ENCODE data around the gene ABR.

Gene ABR

DNA sequence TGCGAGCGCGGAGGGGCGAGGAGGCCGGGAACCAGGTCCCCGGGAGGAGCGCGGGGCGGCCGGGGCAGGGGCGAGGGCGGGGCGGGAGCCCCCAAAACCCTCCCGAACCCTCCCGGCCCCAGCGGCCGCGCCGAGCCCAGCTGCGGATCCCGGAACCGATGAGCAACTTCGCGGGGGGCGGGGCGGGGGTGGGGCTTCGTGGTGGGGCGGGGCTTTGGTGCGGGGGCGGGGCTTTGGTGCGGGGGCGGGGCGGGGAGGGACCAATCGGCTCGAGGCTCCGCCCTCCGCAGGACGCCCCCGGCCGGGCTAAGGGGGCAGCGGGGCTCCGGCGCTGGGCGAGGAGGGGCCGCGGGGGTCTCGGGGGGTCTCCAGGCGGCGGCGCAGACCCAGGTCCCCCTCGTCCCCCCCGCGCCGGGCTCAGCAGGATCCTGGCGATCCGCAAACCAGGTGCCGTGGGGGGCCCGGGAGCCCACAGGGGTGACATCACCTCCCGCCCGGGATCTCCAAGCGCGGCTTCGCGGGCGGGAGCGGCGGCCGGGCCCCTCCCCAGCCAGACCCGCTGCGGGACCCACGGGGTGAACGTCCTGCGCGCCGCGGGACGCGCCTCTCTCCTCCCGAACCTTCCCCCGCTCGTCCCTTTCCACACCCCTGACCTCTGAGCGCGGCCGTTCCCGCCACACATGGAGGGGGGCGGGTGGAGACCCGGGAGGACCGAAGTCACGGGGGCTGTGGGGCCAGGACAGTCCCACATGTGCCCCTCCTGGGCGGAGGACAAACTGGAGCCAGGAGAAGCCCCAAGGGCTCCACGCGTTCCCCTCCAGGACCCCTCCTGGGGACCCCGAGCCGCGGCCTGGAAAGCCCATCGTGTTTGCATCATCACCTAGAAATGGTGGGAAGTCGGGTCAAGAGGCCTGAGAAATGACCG is at the start of gene ABR:
TSS of gene ABR (minus strand) at position 164 of the 925 bp plus-strand sequence. CDS start 254 bp downstream, outside the sequence.
- no peak for DNase-seq

DNA sequence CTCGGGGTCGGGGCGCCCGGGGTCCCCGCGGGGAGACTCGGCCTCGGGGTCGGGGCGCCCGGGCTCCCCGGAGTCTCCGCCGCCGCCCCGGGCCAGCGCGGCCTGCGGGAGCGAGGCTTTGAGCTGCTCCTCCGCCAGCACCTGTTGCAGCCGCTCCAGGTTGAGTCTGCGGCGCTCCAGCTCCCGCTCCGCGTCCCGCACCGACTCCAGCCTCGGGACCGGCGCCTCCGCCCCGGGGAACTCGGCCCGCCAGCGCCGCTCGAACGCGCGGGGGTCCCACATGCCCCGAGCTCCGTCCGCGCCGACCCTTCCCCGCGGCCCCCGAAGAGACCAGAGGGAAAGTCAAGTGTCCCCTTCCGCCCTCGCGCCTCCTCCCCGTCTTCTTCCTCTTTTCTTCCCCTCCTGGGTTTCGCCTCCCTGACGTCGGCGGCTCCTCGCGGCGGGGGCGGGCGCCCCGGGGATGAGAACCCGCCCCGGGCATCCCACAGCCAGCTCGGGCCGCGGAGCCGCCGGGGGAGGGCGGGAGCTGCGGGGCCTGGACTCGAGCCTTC is 49.6 kb upstream of the ABR start:
- peak in 1 of 2 experiments; percentile 7 for DNase-seq

DNA sequence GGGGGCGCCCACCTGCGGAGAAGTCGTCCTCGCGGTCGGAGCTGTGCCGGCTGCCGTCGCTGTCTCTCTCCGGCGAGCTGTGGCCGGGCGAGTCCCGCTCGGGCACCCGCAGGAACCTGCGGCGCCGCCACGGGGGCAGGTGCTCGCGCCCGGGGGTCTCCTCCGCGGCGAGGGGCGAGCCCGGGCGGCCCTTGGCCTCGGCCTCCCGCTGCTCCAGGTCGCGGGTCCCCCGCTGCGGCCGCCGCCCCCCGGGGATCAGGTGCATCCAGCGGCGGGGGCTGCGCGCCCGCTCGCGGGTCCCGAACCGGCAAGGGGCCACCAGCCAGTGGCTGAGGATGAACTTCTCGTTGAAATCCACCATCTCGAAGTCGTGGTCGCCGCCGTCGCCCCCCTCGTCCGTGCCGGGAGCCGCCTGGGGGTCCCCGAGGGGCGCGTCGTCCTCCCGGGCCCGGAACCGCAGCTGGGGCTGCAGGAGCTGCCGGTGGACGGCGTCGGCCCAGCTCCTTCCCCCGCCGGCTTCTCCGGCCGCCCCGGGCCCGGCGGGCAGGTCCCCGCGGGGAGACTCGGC is 49.1 kb upstream of the ABR start:
- DNase-seq = no peak

- DNase-seq = peak in 1 of 2 experiments; percentile 12
These were observed 48.4 kb upstream of the ABR start for GRCh38 chr17:1227917-1228780.

DNA sequence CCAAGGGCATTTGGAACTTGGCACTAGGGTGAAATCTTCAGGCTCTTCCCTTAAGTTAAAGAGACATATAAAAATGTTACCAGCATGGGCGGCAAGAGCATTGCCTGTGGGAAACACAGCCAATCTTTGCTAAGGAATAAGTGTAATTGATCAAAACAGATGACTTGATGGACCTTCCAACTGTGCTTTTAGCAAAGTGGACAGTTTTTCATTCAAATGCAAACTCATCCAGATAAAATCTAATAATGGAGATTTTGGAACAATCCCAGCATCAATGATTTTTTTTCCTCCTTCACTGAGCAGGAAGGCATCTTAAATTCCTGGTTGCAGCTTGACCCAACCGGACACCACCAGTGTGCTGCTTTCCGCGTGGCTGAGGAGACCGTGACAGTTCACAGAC is 47.6 kb upstream of the ABR start:
- no peak for DNase-seq

DNA sequence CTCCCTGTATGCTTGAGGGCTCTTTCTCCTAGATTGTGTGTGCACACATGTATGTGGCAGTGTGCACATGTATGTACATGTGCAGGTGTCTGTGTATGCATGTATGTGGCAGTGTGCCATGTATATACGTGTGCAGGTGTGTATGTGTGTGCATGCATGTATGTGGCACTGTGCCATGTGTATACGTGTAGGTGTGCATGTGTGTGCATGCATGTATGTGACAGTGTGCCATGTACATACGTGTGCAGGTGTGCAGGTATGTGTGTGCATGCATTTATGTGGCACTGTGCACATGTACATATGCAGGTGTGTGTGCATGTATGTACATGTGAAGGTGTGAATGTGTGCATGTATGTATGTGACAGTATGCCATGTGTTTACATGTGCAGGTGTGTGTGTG is 46.5 kb upstream of the ABR start:
- no peak for DNase-seq

DNA sequence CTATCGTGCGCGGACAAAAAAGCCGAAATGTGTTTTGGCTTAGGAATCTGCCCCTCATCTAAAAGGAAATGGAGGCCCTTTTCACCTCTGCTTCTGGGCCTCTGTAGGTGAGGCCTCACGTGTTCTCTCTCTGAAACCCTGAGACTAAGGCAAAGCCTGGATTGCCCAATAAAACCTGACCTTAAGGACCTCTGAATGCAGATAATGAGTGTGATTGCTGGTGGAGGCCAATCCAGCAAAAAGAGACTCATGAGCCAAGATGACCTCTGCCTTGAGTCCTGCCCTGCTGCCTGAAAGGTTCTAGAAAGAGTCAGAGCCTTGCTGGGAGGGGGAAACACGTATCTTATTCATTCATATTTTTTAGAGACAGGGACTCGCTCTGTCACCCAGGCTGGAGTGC is 44.5 kb upstream of the ABR start:
- no peak for DNase-seq

GRCh38 chr17:1223662-1224061 is 43.9 kb upstream of the ABR start:
- no peak for DNase-seq

DNA sequence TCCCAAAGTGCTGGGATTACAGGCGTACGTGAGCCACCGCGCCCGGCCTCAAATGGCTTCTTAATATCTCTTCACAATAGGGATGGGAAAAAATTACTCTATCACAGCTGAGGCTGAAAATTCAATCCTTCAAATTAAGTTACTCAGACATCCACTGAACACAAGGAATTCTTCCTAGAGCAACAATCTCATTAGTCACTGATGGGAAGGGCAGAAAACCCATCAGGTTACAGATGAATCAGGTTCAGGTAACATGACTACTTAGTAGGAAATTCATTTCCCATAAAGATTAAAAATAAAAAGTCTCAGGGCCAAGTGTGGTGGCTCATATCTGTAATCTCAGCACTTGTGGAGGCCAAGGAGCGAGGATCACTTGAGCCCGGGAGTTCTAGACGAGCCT is 42.5 kb upstream of the ABR start:
- DNase-seq = no peak

GRCh38 chr17:1221209-1221608 is 41.4 kb upstream of the ABR start:
- no peak for DNase-seq

- no peak for DNase-seq
These were observed 40.6 kb upstream of the ABR start for GRCh38 chr17:1220346-1220745.

DNA sequence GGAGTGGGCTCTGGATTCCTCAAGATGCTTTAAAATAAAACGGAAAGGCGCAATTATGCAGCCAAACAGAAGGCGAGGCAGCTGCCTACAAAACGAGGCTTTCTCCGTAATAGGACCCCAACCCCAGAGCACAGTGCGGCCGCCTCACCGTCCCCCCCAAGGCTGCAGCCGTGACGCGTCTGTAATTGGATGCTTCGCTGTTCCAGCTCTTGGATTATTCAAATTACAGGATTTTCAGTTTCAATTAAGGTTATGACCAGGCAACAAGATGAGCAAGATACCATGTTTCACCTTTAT is 37.3 kb upstream of the ABR start:
- DNase-seq = no peak

DNA sequence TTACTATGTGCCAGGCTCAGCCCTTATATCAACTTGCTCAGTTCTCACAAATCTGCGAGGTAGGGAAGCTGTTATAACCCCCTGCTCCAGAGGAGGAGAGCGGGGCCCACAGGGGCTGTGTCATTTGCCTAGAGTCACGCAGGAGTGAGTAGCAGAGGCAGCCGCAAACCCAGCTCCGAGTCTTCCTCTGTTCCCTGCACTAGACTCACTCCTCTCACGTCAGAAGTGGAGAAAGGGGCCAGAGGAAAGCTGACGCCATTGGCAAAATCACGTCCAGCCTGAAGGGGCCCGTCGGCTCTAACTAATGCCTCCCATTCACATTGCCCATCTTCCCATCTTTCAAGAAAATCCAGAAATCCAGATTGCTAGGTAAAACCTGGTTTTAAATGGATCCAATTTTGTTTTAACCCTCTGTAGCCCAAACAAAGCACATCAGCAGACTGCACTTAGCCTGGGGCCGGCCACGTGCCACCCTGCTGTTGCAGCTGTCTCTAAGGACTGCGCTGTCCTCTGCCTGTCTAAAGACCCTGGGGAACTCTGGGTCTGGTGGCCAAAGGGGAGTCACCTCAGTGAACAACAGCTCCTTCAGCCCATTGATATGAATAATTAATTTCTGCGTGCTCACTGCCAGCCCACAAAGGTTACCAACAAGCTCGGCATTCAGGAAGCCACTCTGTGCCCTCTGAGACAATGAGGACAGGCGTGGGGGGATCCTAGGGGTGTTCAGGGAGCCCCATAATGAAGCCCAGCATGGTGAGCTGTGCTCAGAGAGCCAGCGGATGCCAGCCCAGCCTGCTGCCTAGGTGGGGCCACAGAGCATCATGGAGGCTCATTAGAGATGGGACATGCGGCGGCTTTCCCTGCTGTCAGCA is 36.7 kb upstream of the ABR start:
- no peak for DNase-seq

GRCh38 chr17:1212946-1213345 is 33.2 kb upstream of the ABR start:
- DNase-seq = no peak

DNA sequence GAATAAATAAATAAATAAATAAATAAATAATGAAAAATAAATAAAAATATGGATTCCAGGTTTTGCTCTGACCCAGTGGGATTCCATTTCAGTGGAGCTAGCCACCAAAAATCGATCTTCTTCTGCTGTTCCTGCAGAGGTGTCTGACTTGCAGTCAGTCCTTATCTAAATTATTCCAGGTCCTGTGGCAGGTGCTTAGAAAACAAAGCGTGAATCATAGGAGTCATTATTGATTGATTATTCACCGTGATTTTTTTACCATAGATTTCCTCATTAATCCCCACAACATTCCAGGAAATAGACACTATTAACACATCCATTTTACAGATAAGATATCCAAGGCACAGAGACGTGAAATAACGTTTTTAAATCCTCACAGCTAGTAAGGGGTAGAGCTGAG is 31.5 kb upstream of the ABR start:
- DNase-seq = no peak

DNA sequence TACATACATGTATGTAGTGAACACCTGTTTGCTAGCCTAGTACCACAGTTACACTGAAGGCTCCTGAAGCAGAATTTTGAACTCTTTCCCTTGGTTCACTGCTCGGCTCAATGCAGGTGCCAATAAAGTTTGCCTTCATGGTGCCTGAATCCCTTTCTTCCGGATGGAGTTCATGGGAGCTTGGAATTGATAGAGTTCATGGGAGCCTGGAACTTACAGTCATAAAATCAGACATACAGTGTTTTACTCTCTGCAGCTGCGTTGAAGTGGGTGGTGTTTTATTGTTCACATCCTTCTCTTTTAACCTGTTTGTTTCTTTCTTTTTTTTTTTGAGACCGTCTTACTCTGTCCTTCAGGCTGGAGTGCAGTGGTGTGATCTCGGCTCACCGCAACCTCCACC is 29.2 kb upstream of the ABR start:
- no peak for DNase-seq

- no peak for DNase-seq
These were observed 26.4 kb upstream of the ABR start for GRCh38 chr17:1206026-1206777.

GRCh38 chr17:1203967-1204291 is 24.1 kb upstream of the ABR start:
- no peak for DNase-seq

DNA sequence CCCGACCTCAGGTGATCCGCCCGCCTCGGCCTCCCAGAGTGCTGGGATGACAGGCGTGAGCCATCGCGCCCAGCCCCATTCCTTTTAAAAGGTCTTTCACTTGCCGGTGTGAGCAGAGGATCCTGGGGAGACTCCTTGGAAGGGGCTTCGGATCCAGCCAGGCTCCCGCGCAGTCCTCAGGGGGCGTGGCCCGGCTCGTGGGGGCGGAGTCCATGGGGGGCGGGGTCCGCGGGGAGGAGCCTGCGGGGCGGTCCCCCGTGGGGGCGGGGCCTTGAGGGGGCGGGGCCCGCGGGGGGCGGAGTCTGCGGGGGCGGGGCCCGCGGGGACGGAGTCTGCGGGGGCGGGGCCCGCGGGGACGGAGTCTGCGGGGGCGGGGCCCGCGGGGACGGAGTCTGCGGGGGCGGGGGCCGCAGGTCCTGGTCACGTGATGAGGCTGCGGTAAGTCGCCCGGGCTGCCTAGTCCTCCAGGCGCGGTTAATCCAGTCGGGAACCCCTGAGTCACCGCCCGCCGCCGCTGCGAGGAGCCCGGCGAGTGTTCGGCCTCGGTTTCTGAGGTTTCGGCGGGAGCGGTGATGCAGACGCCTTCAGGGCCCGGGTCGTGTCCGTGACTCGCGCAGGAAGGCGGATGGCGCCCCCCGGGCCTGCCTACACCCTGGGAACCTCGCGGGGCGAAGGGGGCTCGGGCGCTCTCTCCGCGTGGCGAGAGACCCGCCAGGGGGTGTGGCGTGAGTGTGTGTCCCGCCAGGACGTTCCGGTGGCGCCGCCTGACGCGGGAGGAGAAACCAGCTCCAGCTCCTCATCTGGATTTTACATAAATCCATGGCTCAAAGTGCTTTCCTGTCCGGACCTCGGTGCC is 23.6 kb upstream of the ABR start:
- peak in 1 of 2 experiments; percentile 22 for DNase-seq

DNA sequence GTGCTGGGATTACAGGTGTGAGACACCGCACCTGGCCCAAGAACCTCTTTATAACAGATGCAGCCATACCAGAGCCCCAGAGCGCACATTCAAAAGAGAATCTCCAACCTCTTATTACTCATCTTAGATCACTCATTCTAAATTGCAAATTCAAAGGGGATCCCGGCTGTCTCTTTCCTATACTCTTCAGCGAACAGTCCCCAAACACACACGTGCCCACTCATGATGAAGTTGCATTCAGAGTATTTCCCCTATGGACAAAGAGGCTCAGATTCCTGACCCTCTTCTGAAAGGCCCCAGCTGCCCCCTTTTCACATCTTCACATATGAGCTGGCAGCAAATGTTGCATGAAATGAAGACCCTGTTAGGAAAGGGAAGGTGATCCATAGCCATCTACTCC is 22.5 kb upstream of the ABR start:
- DNase-seq = no peak

Measured in NCI-H524 (cell line).